BLaER1 treated with 17β-estradiol and CSF1 and Interleukin-3, amounts not matched to agents 10 nM and 100 nM (cell line): ENCODE results near the gene MSLN.

ENCODE experiments used
- H3K27ac ChIP-seq, 11 experiments: shearing (Covaris generic); formaldehyde crosslinking; 2 replicates each; pipeline ENCODE4 v1.8.1; 2022
- H3K27me3 ChIP-seq, 11 experiments: shearing (Covaris generic); formaldehyde crosslinking; 2 replicates each; pipeline ENCODE4 v1.8.1; 2022
- H3K36me3 ChIP-seq, 11 experiments: shearing (Covaris generic); formaldehyde crosslinking; 2 replicates each; pipeline ENCODE4 v1.8.1; 2022
- H3K4me1 ChIP-seq, 10 experiments: shearing (Covaris generic); formaldehyde crosslinking; 2 replicates each; pipeline ENCODE4 v1.8.1; 2022
- H3K4me2 ChIP-seq, 11 experiments: shearing (Covaris generic); formaldehyde crosslinking; 2 replicates each; pipeline ENCODE4 v1.8.1; 2022
- H3K4me3 ChIP-seq, 10 experiments: shearing (Covaris generic); formaldehyde crosslinking; 2 replicates each; pipeline ENCODE4 v1.8.1; 2022
- H3K9ac ChIP-seq, 11 experiments: shearing (Covaris generic); formaldehyde crosslinking; 2 replicates each; pipeline ENCODE4 v1.8.1; 2022
- H3K9me3 ChIP-seq, 11 experiments: shearing (Covaris generic); formaldehyde crosslinking; replicated peaks in 1 of 11; 2 replicates each; pipeline ENCODE4 v1.8.1; 2022
- H4K20me1 ChIP-seq, 11 experiments: shearing (Covaris generic); formaldehyde crosslinking; 2 replicates each; pipeline ENCODE4 v1.8.1; 2022
- Cebpa-rat ChIP-seq, 11 experiments: shearing (Covaris generic); IDR thresholded peaks; 2 replicates each; pipeline ENCODE4 v1.8.1; 2022

Gene MSLN

DNA sequence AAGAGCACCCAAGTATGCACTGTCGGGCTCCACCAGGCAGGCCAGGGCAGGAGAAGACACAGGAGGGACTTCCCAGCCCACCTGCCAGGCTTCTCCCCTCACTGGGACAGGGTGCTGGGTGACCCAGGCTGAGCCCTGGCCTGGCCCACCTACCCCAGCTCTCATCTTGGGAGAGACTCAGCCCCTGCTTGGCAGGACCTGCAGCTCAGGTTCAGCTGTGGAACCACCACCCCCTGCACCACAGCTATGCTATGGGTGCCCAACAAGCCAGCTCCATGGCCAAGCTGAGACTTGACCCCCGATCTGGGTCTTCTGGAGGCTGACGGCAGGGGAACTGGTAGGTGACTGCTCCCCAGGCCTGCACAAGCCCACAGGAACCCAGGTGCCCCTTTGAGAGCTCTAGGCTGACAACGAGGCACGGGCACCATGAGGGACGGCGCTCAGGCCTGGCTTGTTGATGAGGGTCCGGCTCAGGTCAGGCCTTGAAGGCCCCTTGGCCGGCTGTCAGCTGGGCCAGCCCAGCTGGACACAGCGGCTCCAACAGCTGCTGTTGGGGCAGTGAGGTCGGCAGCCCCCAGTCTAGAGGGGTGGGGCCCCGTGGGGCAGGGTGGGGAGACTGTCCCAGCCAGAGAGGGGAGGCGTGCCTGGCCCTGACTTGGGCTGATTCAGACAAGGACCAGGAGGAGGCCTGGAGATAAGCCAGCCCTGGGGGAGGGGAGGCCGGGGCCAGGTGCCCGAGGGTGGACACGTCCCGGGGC is 23.0 kb downstream of the MSLN start:
- peaks cover 8 to 31% (median 22%) of the 10 kb centered on the region in 11 experiments; a peak in 19 of 22 replicates for H3K36me3 ChIP-seq
- no peak for TF ChIP-seq Cebpa-rat (IDR thresholded peaks at IDR 0.05)
- H3K27me3 ChIP-seq: peaks cover 0 to 16% (median 0%) of the 10 kb centered on the region in 11 experiments; a peak in 2 of 22 replicates
- peaks cover 23 to 58% (median 50%) of the 10 kb centered on the region in 10 experiments for H3K4me1 ChIP-seq
- H3K27ac ChIP-seq: no peak overlapping the region
- no peaks in the 10 kb centered on the region for H3K9me3 ChIP-seq
- H3K9ac ChIP-seq: peak overlapping the region in 3 of 11 experiments; percentile 10 to 54 (median 38); a peak in 4 of 22 replicates
- no peak overlapping the region for H3K4me3 ChIP-seq
- peak overlapping the region in 9 of 11 experiments; percentile 29 to 77 (median 63); a peak in 16 of 22 replicates for H3K4me2 ChIP-seq
- peaks cover 6 to 80% (median 51%) of the 10 kb centered on the region in 11 experiments; a peak in 21 of 22 replicates for H4K20me1 ChIP-seq

DNA sequence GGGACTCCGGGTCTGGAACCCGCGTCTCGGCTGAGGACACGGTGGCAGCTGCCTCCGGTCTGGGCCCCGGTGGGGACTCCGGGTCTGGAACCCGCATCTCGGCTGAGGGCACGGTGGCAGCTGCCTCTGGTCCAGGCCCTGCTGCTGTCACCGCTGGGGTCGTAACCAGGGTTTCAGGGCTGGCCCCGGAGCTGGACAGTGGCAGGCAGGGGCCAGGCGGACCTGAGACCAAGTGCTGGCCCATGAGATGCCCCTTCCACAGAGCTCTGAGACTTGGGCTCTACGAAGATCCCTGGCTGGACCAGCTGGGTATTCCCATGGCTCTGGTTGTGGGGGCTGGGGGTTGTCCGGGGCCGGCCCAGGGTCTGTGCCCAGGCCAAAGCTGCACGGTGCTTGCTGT is 23.9 kb downstream of the MSLN start:
- peak overlapping the region in 1 of 11 experiments; percentile 77; a peak in 1 of 22 replicates for H3K4me2 ChIP-seq
- peak overlapping the region in 1 of 11 experiments; percentile 28; a peak in 1 of 22 replicates for H3K9ac ChIP-seq
- no peak overlapping the region for H3K27ac ChIP-seq
- TF ChIP-seq Cebpa-rat (IDR thresholded peaks at IDR 0.05): no peak
- H3K4me3 ChIP-seq: no peak overlapping the region
- no peaks in the 10 kb centered on the region for H3K9me3 ChIP-seq
- peaks cover 8 to 31% (median 22%) of the 10 kb centered on the region in 11 experiments; a peak in 19 of 22 replicates for H3K36me3 ChIP-seq
- peaks cover 0 to 11% (median 0%) of the 10 kb centered on the region in 11 experiments; a peak in 2 of 22 replicates for H3K27me3 ChIP-seq
- H3K4me1 ChIP-seq: peaks cover 30 to 62% (median 52%) of the 10 kb centered on the region in 10 experiments
- H4K20me1 ChIP-seq: peaks cover 6 to 89% (median 55%) of the 10 kb centered on the region in 11 experiments; a peak in 21 of 22 replicates

DNA sequence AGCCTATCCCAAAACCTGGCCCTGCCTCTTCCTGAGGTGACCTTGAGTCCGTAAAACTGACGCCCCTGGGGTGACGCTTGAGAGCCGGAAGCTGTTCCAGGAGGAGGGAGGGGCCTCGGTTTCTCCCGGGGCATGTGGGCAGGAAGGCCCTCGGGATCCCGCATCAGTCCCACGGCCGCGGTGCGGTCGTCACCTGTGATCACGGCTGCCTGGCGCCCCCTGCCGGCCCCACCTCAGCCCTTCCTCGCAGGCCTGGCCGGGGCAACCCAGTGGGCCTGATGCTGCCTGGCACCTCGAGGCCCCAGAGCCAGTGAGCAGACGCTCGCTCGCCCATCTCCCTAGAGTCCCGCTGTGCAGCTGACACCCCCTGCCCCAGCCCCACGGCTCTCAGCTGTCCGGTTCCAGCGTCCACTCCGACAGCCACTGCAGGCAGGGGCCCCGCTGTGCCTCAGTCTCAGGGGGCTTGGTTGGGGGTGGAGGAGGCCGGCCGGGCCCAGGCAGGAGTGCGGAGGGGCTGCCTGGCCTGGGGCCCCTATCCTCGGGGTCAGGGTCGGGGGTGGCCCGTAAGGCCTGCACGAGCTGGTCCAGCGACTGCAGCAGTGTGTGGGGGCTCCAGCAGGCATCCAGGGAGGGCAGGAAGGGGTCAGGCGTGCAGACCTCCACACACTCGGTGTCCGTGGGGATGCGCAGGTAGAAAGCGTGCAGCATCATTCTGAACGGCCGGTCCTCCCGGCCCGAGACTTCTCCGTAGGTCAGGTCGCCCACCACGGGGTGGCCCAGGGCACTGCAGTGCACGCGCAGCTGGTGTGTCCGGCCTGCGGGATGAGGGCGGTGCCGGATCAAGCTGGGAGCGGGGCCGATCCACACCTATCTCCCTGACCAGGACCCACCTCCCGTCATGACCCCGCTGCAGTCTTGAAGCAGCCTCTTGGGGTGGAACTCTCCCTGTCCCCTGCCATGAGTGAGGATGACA is 25.3 kb downstream of the MSLN start:
- no peaks in the 10 kb centered on the region for H3K9me3 ChIP-seq
- H3K4me2 ChIP-seq: peak overlapping the region in 10 of 11 experiments; percentile 18 to 97 (median 54); a peak in 21 of 22 replicates
- peaks cover 34 to 72% (median 60%) of the 10 kb centered on the region in 10 experiments for H3K4me1 ChIP-seq
- no peak overlapping the region for H3K4me3 ChIP-seq
- H3K9ac ChIP-seq: peak overlapping the region in 9 of 11 experiments; percentile 15 to 96 (median 92); a peak in 11 of 22 replicates
- H3K27me3 ChIP-seq: peaks cover 0 to 11% (median 0%) of the 10 kb centered on the region in 11 experiments; a peak in 2 of 22 replicates
- H3K36me3 ChIP-seq: peaks cover 10 to 46% (median 32%) of the 10 kb centered on the region in 11 experiments; a peak in 20 of 22 replicates
- TF ChIP-seq Cebpa-rat (IDR thresholded peaks at IDR 0.05): no peak
- H4K20me1 ChIP-seq: peaks cover 6 to 93% (median 69%) of the 10 kb centered on the region in 11 experiments; a peak in 21 of 22 replicates
- no peak overlapping the region for H3K27ac ChIP-seq

DNA sequence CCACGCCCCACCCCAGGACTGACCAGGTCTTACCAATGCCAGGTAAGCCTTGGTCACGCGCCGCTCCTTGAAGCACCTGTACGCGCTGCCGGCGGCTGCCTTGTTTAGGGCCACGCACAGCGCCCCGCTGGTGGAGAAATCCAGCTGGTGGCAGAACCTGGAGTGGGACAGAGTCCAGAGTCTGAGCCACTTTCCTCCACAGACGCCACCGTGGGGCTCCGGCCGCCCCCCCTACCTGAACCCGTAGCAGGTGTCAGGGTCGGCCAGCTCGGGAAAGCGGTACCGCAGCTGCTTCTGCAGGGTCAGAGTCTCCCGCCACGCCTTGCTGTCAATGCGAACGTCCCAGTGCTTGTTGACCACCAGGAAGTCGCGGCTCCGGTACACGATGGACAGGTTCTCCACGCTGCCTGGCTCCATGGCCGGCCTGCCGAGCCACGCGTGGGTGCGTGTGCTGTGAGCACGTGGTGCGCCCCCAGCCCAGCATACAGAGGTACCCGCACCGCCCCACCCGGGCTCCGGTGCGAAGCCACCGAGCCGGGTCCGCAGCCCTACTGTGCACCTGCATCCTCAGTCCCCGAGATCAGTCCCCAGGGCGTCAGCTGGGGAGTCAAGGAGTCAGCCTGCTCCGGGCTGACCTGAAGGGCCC is 26.9 kb downstream of the MSLN start:
- peak overlapping the region; percentile 88 to 97 (median 92) for H3K9ac ChIP-seq
- H3K4me3 ChIP-seq: peak overlapping the region; percentile 84 to 100 (median 97)
- TF ChIP-seq Cebpa-rat (IDR thresholded peaks at IDR 0.05): no peak
- peaks cover 10 to 62% (median 48%) of the 10 kb centered on the region in 11 experiments; a peak in 21 of 22 replicates for H3K36me3 ChIP-seq
- peaks cover 0 to 9% (median 0%) of the 10 kb centered on the region in 11 experiments; a peak in 2 of 22 replicates for H3K27me3 ChIP-seq
- no peaks in the 10 kb centered on the region for H3K9me3 ChIP-seq
- H3K27ac ChIP-seq: peak overlapping the region; percentile 72 to 86 (median 79)
- H3K4me1 ChIP-seq: peaks cover 31 to 65% (median 56%) of the 10 kb centered on the region in 10 experiments
- H4K20me1 ChIP-seq: peaks cover 6 to 94% (median 72%) of the 10 kb centered on the region in 11 experiments; a peak in 21 of 22 replicates
- peak overlapping the region; percentile 92 to 99 (median 97) for H3K4me2 ChIP-seq

DNA sequence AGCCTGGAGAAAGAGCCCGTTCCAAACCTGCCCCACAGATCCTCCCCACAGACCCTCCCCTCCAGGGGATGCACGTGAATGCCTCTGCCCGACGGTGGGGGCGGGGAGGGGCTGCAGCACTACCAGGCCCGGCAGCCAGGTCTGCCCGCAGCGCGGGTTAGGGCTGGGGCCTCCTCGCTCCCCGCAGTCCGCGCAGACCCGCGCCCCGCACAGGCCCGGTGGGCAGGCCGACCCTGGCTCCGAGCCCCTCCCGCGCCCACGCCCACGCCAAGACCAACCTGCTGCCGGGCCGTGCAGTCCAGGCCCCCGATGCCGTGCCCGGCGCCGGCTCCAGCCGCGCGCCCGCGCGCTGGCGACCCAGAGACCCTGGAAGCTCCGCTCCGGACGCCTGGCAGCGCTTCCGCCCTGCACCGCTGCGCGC is 27.5 kb downstream of the MSLN start, which contains the start of gene RPUSD1:
Gene RPUSD1 (minus strand): TSS at position 404 of the 421 bp plus-strand sequence. CDS start 644 bp downstream, outside the sequence.
- Histone ChIP-seq H3K9ac (peak within 1 kb of the TSS; percentile 88 to 97 (median 92)), H4K20me1 (peaks cover 6 to 94% (median 69%) of the 10 kb centered on the region in 11 experiments; a peak in 21 of 22 replicates), H3K36me3 (peaks cover 10 to 67% (median 53%) of the 10 kb centered on the region in 11 experiments; a peak in 21 of 22 replicates), H3K4me2 (peak within 1 kb of the TSS; percentile 92 to 100 (median 99)), H3K9me3 (no peaks in the 10 kb centered on the region), H3K4me3 (peak within 1 kb of the TSS; percentile 87 to 100 (median 97)), H3K27me3 (peaks cover 0 to 5% (median 0%) of the 10 kb centered on the region in 11 experiments; a peak in 2 of 22 replicates), H3K4me1 (peaks cover 31 to 60% (median 51%) of the 10 kb centered on the region in 10 experiments), H3K27ac (peak within 1 kb of the TSS; percentile 72 to 86 (median 80))
- no peak for TF ChIP-seq Cebpa-rat (IDR thresholded peaks at IDR 0.05)

DNA sequence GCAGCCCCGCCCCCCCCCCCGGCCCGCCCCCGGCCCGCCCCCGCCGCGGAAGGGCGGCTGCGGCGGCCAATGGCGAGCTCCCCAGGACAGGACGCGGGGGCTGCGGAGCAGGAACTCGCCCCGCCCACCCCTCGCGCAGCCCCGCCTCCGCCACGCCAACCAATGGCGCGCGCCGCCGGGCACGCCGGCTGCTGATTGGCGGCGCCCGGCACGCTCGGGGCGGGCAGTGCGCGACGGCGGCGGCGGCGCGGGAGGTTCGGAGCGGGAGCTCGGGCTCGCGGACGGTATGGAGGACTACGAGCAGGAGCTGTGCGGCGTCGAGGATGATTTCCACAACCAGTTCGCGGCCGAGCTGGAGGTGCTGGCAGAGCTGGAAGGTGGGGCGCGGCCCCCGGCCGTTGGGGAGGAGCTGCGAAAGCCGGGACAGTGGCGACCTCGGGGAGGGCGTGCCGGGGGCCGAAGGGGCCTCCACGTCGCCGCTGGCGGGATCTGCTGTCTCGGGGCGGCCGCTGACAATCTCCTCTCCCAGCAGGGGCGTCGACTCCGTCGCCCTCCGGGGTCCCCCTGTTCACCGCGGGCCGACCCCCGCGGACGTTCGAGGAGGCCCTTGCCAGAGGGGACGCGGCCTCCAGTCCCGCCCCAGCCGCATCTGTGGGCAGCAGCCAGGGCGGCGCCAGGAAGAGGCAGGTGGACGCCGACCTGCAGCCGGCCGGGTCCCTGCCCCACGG is 28.0 kb downstream of the MSLN start, which contains the start of gene CHTF18:
Gene CHTF18 (plus strand): TSS at position 222 of the 728 bp plus-strand sequence. CDS start 65 bp downstream, at position 287.
- Histone ChIP-seq H3K9ac (peak within 1 kb of the TSS; percentile 88 to 97 (median 92)), H3K4me1 (peaks cover 31 to 54% (median 45%) of the 10 kb centered on the region in 10 experiments), H4K20me1 (peaks cover 6 to 94% (median 67%) of the 10 kb centered on the region in 11 experiments; a peak in 21 of 22 replicates), H3K27me3 (no peaks in the 10 kb centered on the region), H3K9me3 (no peaks in the 10 kb centered on the region), H3K4me2 (peak within 1 kb of the TSS; percentile 92 to 100 (median 99)), H3K4me3 (peak within 1 kb of the TSS; percentile 87 to 100 (median 97)), H3K36me3 (peaks cover 10 to 73% (median 59%) of the 10 kb centered on the region in 11 experiments; a peak in 21 of 22 replicates), H3K27ac (peak within 1 kb of the TSS; percentile 72 to 86 (median 80))
- no peak for TF ChIP-seq Cebpa-rat (IDR thresholded peaks at IDR 0.05)
